Left lobe of liver (tissue), 2 donors: ENCODE data around the gene LRMDA. TPM values are rescaled to one million over a fixed set of nuclear protein-coding genes. Genes with fewer than 3 reads are reported as not detected.

Experiments used
- ATAC-seq: fragments of 200-7000 bp; cut with Tn5 transposase; one replicate; pipeline ENCODE4 v1.9.1; 2020; ENCODE audit warnings: mild to moderate bottlenecking, moderate library complexity
- DNase-seq: peaks from one replicate; pipeline ENCODE4 v3.0.0-alpha.2; 2020; ENCODE audit warnings: low spot score
- total RNA-seq: library from RNA; stranded (reverse); gene quantifications from one replicate; pipeline ENCODE4 v1.2.1, GENCODE V29; 2021
- donor health status: DM: no; HTN: no; CAD: no; lungs with moderate emphysema.
- donor health status: DM: no; HTN: yes; CAD: no.

The LRMDA gene
- total RNA-seq, 1 donor from 2014 or later, result 9.1 TPM

GRCh38 chr10:75851580-75852345 is 420.3 kb downstream of the LRMDA start:
- DNase-seq (no peak), ATAC-seq (peak; percentile 18)

DNA sequence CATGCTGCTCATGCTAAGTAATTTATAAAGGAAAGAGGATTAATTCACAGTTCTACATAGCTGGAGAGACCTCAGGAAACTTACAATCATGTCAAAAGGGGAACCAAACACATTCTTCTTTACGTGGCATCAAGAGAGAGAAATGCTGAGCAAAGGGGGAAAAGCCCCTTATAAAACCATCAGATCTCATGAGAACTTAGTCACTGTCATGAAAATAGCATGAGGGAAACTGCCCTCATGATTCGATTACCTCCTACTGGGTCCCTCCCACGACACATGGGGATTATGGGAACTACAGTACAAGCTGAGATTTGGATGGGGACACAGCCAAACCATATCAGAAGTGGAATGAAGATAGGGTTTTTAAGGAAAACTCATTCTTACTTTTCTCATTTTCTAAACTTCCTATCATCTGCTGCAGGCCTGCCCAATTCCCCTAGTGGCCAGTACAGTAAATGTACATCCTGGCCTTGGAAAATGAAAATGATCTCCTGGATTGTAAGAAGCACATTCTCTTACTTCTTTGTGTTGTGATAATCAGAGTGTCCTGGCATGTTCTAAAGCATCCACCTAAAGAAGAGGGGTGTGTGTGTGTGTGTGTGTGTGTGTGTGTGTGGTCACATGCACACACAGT is 421.5 kb downstream of the LRMDA start:
- no peak for DNase-seq
- ATAC-seq, result no peak

- no peak for ATAC-seq
- DNase-seq, result no peak
Measured at GRCh38 chr10:75857269-75857846, 425.9 kb downstream of the LRMDA start.

DNA sequence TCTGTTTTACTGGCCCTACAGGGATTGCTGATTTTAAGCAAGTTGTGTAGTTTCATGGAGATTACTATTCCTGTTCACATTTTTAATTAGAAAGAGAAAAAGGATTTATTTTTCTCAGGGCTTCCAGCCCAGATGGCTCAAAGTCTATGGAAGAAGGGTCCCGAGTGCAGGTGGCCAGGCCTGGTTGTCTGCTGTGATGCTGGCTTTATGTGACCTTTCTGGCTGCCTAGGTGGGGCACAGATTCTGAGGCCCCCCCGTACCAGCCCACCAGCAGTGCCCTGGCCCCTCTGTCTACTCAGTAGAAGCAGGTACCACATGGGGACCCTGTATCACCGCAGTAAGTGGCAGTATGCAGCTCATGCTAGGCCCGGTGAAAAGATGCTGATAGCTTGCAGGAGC is 426.5 kb downstream of the LRMDA start:
- DNase-seq, result no peak
- ATAC-seq, result no peak

- no peak for ATAC-seq
- DNase-seq, result no peak
Measured at GRCh38 chr10:75858339-75858738, 426.9 kb downstream of the LRMDA start.

DNA sequence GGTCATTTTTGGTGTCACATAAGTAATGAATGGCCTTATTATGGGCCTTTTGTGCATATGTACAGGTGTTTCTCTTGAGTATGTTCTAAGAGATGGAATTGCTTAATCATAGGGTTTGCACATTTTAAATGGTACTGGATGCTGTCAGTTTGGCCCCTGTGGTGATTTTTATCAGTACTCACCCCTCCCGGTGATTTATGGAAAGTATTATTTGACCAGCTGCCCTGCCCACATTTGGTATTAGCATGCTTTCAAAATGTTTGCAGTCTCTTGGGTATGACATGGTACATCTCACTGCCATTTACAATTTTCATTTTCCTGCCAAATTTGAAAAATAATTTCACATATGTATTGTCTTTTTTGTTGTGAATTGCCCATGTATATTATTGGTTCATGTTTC is 427.7 kb downstream of the LRMDA start:
- ATAC-seq, result no peak
- no peak for DNase-seq

GRCh38 chr10:75860009-75860408 is 428.6 kb downstream of the LRMDA start:
- peak; percentile 68 for DNase-seq
- peak; percentile 99 for ATAC-seq

DNA sequence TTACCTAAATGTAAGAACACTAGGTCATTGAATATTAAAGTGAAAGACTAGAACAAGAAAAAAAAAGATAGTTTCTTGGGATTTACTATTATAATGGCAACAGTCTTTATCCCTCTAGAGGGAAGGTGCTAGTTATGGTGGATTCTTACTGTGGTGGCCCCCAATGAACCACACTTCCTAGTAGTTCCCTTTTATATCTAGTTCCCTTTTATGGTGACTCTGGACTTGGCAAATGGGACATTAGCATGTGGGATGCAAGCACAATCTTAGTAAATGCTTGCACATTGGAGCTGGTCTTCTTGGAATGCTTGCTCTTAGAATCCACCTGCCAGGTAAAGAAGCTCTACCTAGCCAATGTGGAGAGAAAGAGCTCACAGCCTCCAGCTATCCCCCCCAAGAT is 430.2 kb downstream of the LRMDA start:
- DNase-seq, result no peak
- no peak for ATAC-seq

- ATAC-seq (no peak), DNase-seq (no peak)
Measured at GRCh38 chr10:75862935-75863334, 431.5 kb downstream of the LRMDA start.

DNA sequence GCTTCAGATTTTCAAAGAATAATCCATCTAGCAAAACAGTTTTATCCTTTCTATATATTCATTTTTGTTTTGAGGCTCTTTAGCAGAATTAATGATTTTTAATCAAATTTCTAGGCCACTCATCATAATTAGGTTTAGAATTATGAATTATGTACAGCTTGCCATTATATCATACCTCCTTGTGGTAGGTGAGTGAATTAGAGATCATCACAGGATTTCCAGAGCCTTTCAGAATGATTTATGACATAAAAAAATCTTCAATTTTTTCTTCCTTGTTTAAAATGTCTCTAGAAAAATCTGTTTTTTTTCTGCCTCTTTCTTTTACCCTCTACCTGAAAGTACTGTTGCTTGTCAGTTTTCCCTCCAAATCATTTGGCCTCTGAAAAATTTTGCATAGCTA is 433.3 kb downstream of the LRMDA start:
- no peak for ATAC-seq
- no peak for DNase-seq

DNA sequence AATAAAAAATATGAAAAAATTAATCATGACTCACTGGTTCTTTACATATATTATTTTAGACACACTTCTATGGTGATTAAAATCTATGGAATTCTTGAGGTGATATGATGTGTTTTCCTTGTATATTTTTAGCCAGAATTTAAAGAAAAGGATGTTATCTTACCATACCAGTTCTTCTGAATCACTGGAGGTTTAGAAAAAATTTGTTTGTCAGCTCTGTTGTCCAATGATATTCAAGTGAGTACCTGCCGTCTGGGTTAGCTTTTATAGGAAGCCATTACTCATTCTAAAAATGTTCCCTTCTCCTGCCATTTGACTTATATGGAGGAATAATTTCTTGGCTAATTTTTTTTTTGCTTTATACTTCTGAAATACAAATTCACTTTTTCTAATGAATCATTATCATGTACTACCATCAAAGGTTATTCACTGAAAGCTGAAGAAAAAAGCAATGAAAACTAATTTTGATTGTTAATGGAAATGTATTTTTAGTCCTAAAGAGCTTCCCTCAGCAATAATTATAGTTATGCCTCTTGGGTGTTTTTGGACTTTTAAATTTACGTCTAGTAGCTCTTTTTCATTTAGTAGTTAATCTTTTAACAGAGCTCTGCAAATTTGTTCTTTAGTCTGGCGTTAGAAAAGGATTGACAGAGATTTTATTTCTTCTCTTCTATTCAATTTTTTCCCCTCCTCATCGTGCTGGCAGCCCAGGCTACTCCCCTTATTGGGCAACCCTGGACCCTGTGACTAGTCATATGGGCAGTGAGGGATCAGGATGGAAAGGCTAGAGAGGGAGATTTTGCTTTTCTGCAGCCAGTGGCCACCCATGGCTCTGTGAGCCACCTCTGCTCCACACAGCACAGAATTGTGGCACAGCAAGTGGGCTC is 434.2 kb downstream of the LRMDA start:
- ATAC-seq (no peak), DNase-seq (no peak)

DNA sequence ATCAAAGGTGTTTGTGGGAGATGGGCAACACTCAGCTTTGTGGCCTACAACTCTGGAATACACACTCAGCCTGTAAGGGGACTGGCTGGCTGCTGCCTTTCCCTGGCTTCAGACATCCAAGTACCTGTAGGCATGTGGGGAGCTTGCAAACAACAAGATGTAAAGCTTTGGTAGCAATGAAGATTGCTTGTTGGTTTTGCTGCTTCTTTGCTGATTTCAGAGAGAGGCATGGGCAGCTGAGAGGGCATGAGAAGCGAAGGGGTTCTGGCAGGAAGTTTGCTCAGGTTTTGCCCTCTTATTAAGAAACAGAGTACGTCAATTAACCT is 434.8 kb downstream of the LRMDA start:
- no peak for DNase-seq
- ATAC-seq, result no peak

- ATAC-seq, result no peak
- no peak for DNase-seq
Measured at GRCh38 chr10:75866731-75867130, 435.3 kb downstream of the LRMDA start.

DNA sequence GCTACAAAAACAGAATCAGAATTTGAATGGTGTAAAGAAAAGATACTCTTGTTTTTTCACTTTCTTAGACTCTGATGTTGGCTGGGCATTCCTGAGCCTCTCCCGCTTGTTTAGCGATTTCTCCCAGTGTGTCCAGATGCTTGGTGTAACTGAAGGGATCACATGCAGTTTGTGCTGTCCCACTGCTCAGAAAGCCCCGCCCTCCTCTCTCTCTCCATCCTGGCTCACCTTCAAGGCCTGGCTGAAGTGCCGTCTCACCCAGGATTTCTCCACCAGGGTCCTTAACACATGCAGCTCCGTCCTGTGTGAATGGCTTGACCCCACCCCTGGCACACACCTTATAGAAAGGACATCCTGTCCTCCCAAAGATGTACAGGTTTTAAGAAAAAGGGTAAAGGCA is 437.1 kb downstream of the LRMDA start:
- no peak for DNase-seq
- ATAC-seq, result no peak

GRCh38 chr10:75870039-75870645 is 438.7 kb downstream of the LRMDA start:
- DNase-seq (no peak), ATAC-seq (no peak)

GRCh38 chr10:75875740-75876139 is 444.3 kb downstream of the LRMDA start:
- no peak for ATAC-seq
- DNase-seq, result no peak

GRCh38 chr10:75876710-75877109 is 445.3 kb downstream of the LRMDA start:
- DNase-seq, result no peak
- no peak for ATAC-seq

DNA sequence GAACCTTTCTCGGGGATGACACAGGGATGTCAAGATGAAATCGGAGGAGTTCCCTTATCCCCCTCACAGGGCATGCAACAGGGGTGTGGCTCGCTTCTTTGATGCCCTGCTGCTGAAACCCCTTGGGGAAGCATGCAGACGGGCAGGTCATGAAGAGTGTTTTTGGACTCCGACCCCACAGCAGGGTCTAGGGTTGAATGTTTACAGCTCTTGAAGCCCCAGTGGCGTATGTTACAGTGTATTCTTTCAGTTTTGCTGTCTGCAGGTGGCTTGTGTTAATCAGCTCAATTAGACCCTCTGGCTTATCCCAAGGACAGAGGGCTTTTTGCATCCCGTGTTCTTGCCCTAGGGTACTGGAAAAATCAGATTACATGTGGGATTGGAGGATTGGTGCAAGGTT is 446.5 kb downstream of the LRMDA start:
- no peak for DNase-seq
- ATAC-seq, result no peak

- DNase-seq (no peak), ATAC-seq (no peak)
Measured at GRCh38 chr10:75878586-75878985, 447.2 kb downstream of the LRMDA start.

DNA sequence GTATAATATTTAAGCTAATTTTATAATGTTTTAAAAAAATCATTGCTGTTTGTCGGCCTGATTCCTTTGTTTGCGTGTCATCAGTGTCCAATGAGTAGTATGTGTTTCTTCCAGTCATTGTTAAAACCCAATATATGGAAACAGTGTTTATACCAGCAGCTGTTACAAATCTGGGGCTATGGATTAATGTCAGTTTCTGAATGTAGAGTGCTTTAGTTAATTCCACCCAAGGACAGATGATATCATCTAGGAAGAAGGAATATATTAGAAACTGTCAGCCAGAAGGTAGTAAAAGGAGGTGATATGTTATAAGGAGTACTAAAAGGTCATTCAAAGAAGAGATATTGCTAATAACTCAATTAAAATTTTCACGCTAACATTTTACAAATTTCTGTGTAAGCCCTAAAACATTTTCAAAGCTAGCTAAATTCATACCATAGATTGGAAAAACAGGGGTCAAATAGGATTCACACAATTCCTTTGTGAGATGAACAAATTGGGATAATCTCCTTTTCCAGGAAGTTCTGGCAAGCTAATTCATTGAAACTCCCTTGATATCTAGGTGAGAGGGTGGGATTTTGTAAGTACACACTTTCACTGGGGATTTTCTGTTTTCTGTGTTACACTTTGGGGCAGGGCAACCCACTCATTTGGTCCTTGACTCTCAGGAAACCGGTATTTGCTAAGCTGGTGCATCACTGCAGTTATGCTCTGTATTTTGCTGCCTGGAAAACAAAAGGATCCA is 448.8 kb downstream of the LRMDA start:
- DNase-seq (no peak), ATAC-seq (no peak)
